ENCODE data around the gene GFER.
A peak's percentile ranks its signal among the peaks of the same experiment; 100 is the strongest.
"Not testable (repeated sequence)": the region's sequence is repeated elsewhere in the genome, so short reads cannot be mapped to it uniquely, and the experiment has no call there.

Gene GFER

GRCh38 chr16:2008631-2009163 lies 24.7 kb downstream of the GFER start:
- peak in 1 of 2 donors; percentile 30 for DNase-seq

GRCh38 chr16:2009164-2009711 lies 25.2 kb downstream of the GFER start:
- DNase-seq = no peak

DNA sequence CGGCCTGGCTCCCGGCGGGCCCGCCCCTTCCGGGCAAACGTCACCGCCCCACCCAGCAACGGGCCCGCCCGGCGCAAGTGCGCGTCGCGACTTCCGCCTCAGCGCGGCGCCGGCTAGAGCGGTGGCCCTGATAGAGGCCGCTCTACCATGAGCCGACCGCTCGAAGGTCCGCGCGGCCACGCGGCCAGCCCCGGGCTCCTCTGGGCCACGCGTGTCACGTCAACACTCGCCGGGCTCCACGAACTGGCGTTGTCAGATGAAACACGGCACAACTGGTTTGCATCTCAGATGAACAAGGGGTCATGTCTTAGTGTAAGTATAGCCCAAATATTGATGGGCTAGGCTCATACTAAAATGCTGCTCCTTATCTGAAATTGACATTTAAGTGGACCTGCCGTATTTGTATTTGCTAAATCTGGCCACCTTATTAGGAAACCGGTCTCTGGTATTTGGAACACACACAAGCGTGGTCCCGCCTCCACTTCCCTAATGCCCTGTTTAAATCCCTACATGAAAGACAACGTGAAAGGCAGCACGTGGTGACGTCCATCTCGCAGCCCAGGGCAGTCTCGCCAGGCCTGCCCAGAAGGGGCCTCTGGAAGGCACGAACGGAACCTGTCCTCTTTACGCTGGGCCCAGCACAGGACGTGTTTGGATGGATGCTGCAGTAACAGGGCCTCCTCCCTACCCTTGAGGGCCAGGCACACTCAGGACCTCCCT lies 26.0 kb downstream of the GFER start, which contains the start of gene ZNF598:
Gene ZNF598 (minus strand): TSS at position 31 of the 720 bp plus-strand sequence.
- peak in 1 of 2 donors; percentile 34 for DNase-seq

- not testable (repeated sequence) for DNase-seq
Measured at GRCh38 chr16:2011726-2012125, 27.7 kb downstream of the GFER start.

GRCh38 chr16:2013527-2013926 lies 29.5 kb downstream of the GFER start:
- no peak for DNase-seq

DNA sequence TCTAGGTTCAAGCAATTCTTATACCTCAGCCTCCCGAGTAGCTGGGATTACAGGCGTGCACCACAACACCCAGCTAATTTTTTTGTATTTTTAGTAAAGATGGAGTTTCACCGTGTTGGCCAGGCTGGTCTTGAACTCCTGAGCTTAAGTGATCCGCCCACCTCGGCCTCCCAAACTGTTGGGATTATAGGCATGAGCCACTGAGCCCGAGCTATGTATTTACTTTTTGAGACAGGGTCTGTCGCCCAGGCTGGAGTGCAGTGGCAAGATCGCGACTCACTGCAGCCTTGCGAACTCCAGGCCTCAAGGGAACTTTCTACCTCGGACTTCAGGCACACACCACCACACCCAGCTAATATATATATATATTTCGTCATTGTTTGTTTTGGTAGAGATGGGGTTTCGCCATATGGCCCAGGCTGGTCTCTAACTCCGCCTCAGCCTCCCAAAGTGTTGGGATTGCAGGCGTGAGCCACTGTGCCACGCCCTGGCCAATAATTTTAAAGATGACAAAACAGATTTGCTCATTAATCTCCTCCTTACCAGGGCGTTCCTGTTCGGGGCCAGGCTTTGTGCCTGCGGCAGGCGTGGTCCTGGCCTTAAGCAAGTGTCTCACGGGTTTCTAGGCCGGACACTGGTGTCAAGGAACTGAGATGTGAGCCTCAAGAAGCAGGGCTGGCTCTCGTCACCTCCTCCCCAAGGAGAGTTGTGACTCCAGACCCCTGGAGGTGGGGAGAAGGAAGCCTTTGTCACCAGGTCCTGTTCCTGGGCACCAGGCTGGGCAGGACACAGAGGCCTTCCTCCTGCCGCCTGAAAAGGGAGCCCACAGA lies 31.3 kb downstream of the GFER start:
- DNase-seq = no peak

- DNase-seq = no peak
Measured at GRCh38 chr16:2015947-2016208, 31.9 kb downstream of the GFER start.

DNA sequence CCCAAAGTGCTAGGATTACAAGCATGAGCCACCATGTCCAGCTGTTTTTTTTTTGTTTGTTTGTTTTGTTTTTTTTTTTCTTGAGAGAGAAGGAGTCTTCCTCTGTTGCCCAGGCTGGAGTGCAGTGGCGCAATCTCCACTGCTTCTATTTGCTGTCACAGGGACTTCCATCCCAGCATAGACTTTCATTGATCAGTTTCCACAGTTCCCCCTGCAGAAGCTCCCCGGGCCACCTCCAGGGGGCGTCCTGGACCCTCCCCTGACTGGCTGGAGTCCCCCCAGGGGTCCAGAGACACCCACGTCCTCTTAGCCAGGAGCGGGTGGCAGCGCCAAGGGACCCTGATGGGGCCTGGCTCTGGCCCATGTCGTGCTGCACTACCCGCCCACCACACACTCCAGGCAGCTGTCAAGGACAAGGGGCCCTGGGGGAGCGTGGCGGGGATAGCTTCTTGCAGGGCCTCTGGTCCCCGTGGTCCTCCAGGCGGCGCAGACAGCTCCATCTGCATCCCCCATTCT lies 32.5 kb downstream of the GFER start:
- DNase-seq = no peak

DNA sequence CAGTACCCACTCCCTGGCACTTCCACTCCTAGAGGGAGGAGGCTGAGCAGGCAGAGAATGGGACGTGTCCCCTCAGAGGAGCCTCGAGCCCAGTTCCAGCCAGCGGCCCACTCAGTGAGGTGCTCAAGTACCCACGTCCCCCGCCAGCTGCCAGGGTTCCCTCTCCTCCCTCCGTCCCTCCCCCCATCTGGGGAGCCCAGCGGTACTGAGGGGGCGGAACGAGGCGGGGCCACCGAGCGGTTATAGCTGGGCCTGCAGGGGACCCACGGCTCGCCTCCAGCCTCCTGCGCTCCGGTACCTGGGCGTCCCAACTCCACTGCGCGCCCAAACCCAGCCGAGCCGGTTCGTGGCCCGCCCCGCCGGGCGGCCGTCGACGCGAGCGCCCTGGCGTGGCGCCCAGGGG lies 35.5 kb downstream of the GFER start, which contains the start of gene NPW:
Gene NPW (plus strand): TSS at position 268 of the 403 bp plus-strand sequence.
- DNase-seq = no peak

DNA sequence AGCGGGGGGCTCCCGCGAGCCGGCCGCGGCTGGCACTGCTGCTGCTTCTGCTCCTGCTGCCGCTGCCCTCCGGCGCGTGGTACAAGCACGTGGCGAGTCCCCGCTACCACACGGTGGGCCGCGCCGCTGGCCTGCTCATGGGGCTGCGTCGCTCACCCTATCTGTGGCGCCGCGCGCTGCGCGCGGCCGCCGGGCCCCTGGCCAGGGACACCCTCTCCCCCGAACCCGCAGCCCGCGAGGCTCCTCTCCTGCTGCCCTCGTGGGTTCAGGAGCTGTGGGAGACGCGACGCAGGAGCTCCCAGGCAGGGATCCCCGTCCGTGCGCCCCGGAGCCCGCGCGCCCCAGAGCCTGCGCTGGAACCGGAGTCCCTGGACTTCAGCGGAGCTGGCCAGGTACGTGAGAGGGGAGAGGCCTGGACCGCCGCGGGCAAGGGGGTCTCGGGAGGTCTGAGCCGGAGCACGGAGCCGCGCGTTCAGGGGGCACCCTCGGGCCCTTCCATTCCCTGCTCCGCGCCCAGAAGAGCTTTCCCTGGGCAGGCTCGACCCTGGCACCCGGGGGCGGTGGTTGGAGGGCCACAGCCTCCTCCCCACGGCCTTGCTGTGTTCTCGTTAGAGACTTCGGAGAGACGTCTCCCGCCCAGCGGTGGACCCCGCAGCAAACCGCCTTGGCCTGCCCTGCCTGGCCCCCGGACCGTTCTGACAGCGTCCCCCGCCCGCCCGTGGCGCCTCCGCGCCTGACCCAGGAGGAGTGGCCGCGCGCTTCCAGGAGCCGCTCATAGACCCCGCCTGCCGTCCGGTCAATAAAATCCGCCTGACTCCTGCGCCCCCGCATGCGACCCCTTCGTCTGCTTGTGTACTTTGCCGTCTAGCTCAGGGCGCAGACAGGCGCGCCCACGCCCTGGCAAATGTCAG lies 36.2 kb downstream of the GFER start:
- no peak for DNase-seq

DNA sequence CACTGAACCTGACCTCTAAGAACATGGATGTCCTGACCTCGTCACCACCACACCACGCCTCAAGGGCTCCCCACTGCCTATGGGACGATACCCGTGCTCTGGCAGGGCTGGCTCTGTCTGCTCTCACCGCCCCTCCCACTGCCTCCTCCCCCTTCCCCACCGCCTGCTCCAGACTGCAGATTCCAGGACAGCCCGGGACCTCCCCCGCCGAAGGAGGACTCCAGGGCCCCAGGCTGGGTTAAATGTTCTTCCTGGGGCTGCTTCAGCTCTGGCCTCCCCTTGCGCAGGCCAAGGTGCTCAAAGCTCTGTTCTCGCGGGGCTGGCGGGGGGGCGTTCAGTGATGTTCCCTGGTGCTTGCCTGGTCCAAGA lies 38.7 kb downstream of the GFER start:
- peak in 1 of 2 donors; percentile 45 for DNase-seq

DNA sequence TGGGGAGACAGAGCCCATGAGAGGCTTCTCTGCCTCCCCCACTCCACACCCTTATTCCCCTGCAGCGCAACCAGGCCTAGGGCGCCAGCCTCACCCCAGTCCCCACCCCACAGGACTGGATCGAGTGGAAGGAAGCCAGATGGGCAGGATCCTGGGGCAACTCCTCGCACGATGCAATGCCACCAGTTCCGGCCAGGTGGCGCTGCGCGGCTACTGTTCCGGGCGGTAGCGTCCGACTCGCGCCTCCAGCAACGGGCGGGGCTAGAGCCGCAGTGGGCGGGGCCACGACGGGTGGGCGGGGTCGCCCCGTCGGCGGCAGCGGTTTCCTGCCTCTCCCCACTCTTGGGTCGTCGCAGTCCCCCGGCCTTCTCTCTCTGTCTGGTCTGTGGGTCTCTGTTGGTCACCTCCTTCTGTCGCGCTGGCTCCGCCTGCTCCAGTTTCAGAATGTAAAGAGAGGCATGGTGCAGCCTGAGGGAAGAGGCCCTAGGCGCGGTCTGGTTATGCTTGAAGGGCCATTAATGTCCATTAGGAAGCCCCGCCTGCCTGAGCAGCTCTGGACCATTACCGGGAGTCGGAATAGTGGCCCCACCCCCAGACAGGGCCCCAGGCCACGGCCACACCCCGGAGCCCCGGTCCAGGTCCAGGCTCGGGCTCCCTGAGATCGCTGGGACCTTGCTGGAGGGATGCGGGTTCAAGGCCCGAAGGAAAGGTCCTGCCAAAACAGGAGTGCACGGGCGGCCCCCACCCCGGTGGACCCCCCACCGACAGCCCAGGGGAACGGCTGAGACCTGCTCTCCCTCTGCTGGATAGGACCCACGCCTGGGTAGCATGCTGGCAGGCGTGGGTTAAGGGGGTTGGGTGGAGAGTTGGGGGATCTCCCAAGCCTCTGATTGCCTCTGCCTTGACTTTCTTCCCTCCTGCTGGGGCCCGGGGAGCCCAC lies 39.4 kb downstream of the GFER start:
- peak; percentile 66 to 91 for DNase-seq

- no peak for DNase-seq
Measured at GRCh38 chr16:2024032-2024420, 40.0 kb downstream of the GFER start.

DNA sequence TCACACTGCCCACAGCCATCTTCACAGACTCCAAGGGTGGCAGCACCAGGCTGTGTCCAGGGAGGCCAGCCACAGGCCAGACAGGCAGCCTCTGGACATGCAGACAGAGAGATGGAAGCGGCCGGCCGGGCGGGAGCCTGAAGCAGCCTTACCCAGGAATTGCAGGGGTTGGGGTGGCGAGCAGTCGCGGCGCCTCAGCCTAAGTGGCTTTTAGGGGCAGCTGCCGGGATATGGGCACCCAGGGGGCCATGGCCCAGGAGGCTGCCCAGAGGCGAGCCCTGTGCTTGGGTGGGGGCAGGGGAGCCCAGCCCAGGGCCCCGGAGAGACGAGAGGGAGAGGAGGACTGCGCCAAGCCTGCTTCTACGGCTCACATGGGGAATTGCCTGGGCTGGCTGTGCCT lies 41.3 kb downstream of the GFER start:
- no peak for DNase-seq

- DNase-seq = no peak
Measured at GRCh38 chr16:2025878-2026460, 42.0 kb downstream of the GFER start.

GRCh38 chr16:2026461-2027023 lies 42.5 kb downstream of the GFER start, which contains the start of gene NHERF2:
TSS of gene NHERF2 (plus strand) at chr16:2026902. CDS start at chr16:2027006, 104 bp downstream.
- no peak for DNase-seq

DNA sequence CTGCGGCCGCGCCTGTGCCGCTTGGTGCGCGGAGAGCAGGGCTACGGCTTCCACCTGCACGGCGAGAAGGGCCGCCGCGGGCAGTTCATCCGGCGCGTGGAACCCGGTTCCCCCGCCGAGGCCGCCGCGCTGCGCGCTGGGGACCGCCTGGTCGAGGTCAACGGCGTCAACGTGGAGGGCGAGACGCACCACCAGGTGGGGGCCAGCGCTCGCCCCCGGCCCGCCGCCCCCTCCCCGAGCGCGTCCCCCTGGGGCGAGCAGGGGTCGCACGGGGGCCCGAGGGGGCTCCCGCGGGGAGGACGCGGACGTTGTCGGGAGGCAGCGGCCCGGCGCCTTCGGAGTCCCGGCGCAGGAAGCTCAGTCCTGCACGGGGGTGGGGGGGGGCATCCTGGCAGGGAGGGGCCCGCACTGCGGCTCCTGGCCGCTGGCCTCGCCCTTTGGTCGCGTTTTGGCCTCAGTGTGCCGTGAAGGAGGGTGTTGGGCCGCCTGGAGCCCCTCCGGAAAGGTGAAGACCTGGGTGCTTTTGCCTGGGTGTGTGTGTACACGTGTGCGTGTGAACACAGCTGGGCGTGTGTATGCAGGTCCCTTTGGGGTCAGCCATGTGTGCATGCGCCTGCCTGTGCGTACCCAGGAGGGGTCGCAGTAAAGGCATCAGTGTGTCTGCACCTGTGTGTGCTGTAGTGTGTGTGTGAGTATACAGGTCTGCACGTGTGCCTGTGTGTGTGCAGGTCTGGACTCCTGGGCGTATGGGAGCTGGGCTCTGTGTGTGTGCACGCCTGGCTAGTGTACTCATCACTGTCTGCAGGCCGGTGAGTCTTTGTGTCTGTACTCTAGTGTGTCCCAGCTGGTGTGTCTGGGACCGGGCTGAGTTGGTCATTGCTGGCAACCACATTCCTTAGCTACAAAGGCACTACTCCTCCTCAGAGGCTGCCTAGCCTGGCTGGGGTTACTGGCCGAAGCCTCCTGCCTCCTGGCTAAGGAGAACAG lies 43.3 kb downstream of the GFER start:
- no peak for DNase-seq

DNA sequence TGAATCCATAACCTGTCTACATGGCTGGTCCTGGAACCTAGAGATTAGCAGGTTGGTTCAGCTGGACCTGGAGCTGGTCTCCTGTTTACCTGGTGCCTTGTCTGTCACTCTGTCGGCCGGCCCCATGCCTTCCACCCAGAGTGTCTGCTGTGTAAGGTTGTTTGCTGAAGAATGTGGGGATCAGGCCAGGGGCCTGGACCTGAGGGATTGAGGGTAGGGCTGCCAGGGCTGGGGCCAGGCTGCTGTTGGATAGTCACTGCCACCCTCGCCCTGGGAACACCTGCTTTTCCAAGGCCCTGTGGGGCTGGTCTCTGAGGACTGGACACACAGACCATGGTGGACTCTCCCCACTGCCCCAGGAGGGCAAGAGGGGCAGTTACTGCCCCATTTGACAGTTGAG lies 44.2 kb downstream of the GFER start:
- DNase-seq = no peak

- DNase-seq = no peak
Measured at GRCh38 chr16:2028620-2029220, 44.7 kb downstream of the GFER start.

All from bone marrow (tissue), 2 donors.